Stomach (tissue), 4 donors: Measurements from ENCODE around the gene SUN1.

ENCODE experiments used
- POLR2A ChIP-seq, 4 donors: fragments of 450-650 bp; IDR thresholded peaks; one replicate each; pipeline ENCODE4 v1.6.1; 2016; ENCODE audit warnings: antibody characterized with exemption in 4 of 4, control low read depth in 2 of 4, mild to moderate bottlenecking in 1 of 4, moderate library complexity in 1 of 4
- POLR2AphosphoS5 ChIP-seq, 3 donors: sonication (generic); formaldehyde crosslinking; IDR thresholded peaks; one replicate each; pipeline ENCODE4 v1.6.1; 2016; ENCODE audit warnings: antibody characterized with exemption in 3 of 3
- TF ChIP-seq, protein P1 (sequence below), 7 experiments: fragments of 450-650 bp in 4 of 7; fragments of 200-600 bp in 3 of 7; sonication (generic) in 3 of 7; IDR thresholded peaks; one replicate each; pipeline ENCODE4 v1.5.1; 2016 to 2019; ENCODE audit warnings: antibody characterized with exemption in 7 of 7, control low read depth in 2 of 7, mild to moderate bottlenecking in 1 of 7

DNA sequence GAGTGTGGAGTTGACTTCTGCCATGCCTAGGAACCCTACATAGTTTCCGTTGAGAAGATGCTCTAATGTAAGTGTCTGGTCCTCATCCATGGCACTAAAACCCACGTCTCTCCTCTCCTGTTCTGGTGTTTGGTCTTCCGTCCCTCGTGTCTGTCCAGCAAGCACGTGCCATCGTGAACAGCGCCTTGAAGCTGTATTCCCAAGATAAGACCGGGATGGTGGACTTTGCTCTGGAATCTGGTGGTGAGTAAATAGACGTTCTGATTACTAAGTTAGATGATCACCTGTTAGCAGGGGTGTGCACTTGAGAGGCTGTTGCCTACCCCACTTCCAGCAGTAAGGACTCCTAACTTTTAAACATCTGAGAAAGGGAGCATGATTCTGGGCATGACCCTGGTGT is 28.9 kb downstream of the SUN1 start:
- TF ChIP-seq, protein P1, sequence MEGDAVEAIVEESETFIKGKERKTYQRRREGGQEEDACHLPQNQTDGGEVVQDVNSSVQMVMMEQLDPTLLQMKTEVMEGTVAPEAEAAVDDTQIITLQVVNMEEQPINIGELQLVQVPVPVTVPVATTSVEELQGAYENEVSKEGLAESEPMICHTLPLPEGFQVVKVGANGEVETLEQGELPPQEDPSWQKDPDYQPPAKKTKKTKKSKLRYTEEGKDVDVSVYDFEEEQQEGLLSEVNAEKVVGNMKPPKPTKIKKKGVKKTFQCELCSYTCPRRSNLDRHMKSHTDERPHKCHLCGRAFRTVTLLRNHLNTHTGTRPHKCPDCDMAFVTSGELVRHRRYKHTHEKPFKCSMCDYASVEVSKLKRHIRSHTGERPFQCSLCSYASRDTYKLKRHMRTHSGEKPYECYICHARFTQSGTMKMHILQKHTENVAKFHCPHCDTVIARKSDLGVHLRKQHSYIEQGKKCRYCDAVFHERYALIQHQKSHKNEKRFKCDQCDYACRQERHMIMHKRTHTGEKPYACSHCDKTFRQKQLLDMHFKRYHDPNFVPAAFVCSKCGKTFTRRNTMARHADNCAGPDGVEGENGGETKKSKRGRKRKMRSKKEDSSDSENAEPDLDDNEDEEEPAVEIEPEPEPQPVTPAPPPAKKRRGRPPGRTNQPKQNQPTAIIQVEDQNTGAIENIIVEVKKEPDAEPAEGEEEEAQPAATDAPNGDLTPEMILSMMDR (IDR thresholded peaks at IDR 0.05) = no peak
- peak; percentile 30 to 88 (median 46) for TF ChIP-seq POLR2AphosphoS5 (IDR thresholded peaks at IDR 0.05)
- no peak for TF ChIP-seq POLR2A (IDR thresholded peaks at IDR 0.05)
